CD4-positive, alpha-beta T cell treated with Interferon gamma for 1 hour (primary cell): ENCODE measurements around the gene ZCCHC24.

Experiments
- DNase-seq: peaks from one replicate; pipeline ENCODE4 v3.0.0-alpha.2; 2020

Gene ZCCHC24

DNA sequence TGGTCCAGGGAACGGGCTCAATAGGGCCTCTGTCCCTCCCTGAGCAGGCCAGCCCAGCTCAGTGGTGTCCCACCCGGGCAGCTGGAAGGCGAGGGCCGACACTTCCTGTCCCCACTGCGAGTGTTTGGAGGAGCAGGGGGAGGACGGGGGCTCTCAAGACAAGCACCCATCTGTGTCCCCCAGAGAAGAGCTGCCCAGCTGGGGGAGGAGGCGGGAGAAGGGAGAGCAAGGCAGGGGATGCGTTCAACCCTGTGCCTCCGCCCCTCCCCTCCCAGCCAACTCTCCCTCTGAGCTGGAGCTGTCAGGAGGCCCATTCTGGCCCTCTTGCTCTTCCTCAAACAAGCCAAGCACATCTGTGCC is 35.7 kb downstream of the ZCCHC24 start:
- no peak for DNase-seq

DNA sequence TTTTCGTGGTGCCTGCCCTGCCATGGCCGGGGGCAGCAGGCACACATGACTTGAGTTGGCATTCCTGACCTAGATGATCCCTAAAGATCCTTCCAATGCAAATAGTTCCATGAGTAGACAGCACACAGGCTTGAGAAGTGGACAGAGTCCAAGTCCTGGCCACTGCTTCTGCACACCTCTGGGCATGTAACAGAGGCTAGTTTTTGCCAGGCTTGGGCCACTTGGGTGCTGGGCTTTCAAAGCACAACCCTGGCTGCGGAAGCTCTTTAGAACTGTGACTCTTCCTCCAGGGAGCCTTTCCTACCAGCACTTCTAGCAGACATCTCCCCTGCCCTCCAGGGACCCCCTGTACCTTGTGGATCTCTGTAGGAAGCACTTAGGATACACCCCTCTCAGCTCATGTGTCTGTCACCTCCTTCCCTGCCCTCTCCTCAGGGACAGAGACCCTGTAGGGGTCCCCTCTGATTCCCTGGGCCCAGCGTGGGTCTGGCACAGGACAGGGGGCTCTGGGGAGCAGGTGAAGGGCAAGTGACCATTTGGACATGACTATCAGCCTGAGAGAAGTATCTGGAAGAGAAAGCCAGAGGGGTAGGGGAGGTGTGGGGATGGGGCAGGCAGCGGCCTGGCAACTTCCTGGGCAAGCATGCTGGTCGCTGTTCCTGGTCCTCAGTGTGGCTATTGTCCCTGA is 36.2 kb downstream of the ZCCHC24 start:
- no peak for DNase-seq

DNA sequence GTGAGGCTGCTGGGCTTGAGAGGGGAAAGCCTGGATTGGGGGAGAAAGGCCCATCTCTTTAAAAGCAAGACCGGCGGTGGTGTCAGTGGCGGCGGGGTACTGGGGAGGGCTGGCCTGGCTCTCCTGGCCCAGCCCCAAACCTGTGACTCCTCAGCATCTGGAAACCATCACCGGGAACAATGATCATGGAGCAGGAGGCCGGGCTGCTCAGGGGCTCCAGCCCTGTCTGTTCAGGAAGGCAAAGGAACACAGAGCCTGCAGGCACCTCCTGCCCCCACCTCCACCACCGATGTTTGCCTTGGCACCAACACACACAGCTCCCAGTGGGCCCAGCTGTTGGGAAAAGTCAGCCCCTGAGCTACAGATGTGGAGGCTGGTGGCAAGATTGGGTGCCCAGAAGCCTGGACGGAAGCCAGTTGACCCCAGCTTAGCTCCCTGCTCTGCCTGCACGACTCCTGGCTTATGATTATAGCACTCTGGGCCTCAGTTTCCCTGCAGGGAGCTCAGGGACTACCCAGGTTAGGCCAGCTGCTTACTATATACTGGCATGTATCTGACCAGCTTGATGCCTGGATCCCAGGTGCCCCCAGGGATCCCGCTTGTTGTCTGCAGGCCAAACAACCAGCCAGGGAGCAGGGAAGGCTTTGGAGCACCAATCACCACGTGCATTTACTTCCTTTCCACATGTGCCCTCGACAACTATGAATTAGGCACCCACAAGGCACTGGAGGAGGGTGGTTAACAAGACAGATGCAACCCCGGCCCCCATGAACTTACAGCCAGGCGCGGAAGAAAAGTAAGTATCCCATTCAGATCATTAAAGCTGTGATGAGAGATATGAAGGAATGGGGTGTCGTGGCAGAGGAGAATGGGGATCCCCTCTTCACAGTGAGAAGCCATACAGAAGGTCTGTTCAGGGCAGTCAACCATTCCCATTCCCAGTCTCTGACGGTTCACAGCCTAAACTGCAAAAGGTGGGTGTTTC is 37.3 kb downstream of the ZCCHC24 start:
- no peak for DNase-seq

DNA sequence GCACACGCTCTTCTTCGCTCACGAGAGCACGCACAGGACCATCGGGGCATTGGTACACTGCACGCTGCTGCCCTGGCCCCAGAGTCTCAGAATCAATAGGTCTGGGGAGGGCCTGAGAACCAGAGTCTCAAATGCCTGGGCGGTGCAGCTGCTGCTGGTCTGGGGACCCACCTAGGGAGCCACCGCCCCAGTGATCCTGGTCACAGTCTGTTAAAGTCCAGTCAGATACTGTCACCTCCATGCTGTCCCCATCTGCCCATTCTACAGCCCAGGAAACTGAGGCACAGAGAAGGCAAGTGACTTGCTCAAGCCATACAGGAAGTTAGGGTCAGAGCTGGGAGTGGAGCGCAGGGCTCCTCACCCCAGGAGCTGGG is 38.0 kb downstream of the ZCCHC24 start:
- no peak for DNase-seq

DNA sequence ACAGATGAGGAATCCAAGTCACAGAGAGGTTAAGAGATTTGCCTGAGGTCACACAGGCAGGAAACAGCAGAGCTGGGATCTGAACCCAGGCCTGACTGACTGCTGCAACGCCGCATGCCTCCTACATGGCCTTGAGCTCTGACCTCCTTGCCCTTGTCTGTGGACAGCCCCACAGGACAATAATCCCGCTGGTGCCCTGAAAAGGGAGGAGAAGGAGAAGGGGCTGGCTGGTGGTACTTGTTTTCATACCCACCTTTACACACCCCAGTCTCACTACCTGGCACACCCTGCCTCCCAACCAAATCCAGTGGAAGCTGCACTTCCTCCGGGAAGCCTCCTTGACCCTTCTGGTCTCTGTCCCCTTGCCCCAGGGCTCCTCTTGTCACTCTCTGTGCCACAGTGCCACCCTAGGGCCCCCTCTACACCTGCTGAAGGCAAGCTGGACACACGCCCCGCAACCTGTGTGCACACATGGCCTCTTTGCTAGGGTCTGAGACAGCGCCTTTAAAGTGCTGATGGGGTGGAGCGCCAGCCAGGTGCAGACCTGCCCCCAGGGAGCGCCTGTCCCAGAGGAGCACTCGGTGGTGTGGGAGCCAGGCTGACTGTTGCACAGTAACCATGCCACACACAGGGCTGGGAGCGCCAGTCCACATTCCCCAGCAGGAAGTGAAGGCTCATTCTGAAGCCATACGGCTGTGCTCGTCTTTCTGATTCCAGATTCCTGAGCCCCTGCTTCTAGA is 38.6 kb downstream of the ZCCHC24 start:
- DNase-seq = no peak

- DNase-seq = no peak
These were observed 39.4 kb downstream of the ZCCHC24 start for GRCh38 chr10:79405995-79406515.

DNA sequence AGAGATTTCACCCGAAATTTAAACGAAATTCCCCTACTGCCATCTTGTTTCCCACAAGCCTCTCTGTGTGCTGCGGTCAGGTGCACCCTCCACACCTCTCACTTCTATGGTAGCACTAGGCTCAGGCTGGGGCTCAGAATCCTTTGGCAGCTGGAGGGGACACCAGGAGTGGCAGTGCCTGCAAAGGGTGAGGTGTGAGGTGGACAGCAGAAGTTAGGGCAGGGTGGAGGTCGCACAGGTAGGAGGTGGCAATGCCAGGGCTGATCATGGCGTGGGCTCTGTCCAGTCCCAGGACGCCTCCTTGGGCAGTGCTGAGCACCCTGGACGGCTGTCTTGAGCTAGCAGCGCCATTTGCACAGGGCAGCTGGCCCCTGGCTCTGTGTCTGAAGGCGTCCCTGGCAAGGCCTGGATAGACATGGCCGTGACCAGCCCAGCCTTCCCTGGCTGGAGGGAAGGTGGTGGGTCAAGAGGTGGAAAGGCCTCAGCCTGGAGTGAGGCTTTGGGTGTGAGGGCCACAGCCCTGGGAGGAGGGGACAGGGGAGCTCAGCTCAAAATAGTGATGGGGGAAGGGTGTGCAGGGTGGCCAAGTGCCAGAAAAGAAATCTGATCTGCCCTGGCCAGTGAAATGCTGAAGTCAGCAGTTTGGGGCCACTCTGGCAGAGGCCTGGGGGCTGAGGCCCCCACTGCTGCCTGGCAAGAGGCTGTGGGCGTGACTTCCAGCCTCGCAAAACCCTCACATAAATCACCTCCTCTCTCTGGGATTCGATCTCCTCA is 40.0 kb downstream of the ZCCHC24 start:
- no peak for DNase-seq

GRCh38 chr10:79404690-79405131 is 40.7 kb downstream of the ZCCHC24 start:
- DNase-seq = no peak

- DNase-seq = no peak
These were observed 41.2 kb downstream of the ZCCHC24 start for GRCh38 chr10:79404231-79404609.

GRCh38 chr10:79403441-79404230 is 41.8 kb downstream of the ZCCHC24 start:
- no peak for DNase-seq

DNA sequence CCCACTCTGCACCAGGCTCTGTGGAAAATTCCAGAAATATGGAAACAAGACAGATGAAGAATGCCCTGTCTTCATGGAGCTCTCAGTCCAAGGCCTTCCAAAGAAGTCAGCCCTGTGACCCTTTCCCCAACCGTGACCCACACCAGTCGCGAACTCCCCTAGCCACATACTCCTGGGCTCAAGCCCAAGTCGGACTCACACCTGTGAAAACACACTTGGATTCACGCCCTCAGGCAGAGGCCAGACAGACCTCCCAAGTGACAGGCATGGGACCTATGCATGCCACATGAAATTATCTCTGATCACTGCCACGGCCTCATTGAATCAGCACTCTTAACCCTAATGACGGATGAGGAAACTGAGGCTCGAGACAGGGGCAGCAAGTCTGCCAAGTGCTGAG is 42.5 kb downstream of the ZCCHC24 start:
- no peak for DNase-seq

GRCh38 chr10:79402625-79402946 is 42.8 kb downstream of the ZCCHC24 start:
- DNase-seq = no peak

GRCh38 chr10:79401015-79401921 is 44.2 kb downstream of the ZCCHC24 start:
- DNase-seq = no peak

GRCh38 chr10:79400146-79401004 is 45.0 kb downstream of the ZCCHC24 start:
- DNase-seq = peak; percentile 21

DNA sequence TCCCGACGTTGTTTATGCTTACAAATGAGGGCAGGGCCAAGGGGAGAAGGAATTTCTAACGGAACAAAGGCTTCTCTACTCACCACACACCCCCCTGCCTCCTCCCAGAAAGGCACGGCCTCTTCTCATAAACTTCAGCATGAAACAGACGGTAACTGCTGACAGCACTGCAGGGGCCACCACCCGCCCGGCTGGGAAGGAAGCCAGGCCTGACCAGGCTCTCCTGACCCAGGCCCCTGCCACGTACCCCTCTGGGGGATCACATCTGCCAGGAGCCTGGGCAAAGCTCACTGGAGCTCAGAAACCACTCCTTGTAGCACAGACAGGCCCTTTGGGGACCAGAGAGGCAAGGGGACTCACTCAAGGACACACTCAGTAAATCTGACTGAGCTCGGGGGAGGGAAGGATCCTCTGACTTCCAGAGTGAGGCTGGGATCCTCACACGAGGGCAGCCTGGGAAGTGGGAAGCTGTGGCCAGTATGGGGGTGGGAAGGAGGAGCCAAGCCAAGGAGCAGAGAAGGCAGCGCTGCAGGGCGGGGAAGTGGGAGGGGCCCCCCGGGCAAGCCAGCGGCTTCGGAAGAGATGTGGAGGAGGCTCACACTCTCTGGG is 46.1 kb downstream of the ZCCHC24 start:
- DNase-seq = no peak

GRCh38 chr10:79398642-79399041 is 46.8 kb downstream of the ZCCHC24 start:
- no peak for DNase-seq

GRCh38 chr10:79397575-79398303 is 47.7 kb downstream of the ZCCHC24 start:
- DNase-seq = no peak

GRCh38 chr10:79397051-79397450 is 48.4 kb downstream of the ZCCHC24 start:
- no peak for DNase-seq
